Endothelial cell of umbilical vein (primary cell): ENCODE data around the gene NFYC. TPM values are rescaled to one million over a fixed set of nuclear protein-coding genes. Genes with fewer than 3 reads are reported as not detected.

Experiments used
- BruUV-seq: library from RNA; stranded (reverse); fragments of 400-500 nt; replicated peaks from 2 replicates; lab custom pipeline; 2021; lab: Mats Ljungman, UMichigan
- CTCF ChIA-PET: fragments of 300-600, 350-600 bp; sonication (Branson Sonifier 250); formaldehyde crosslinking; loops from one replicate; lab custom pipeline; 2021; ENCODE audit warnings: antibody characterized with exemption, inconsistent platforms; lab: Charles Lee
- POLR2A ChIA-PET: fragments of 300-600, 350-600 bp; sonication (Branson Sonifier 250); formaldehyde crosslinking; loops from one replicate; lab custom pipeline; 2021; ENCODE audit warnings: antibody characterized with exemption, inconsistent platforms; lab: Charles Lee
- DNase-seq: peaks from one replicate; pipeline ENCODE4 v3.0.0-alpha.2; 2011; ENCODE audit warnings: low read depth, low spot score
- FAIRE-seq: peaks from 2 replicates; lab custom pipeline; 2011; peaks lifted over from hg19 to GRCh38; lab: Jason Lieb, UNC
- H2AFZ ChIP-seq: 2 replicates; pipeline ENCODE4 v1.6.0; 2012; ENCODE audit warnings: low read depth, low read length, control low read depth, inconsistent platforms
- H3K27ac ChIP-seq: 2 replicates; pipeline ENCODE4 v1.5.1; 2011; ENCODE audit warnings: low read depth, mild to moderate bottlenecking, control low read depth, low read length, moderate library complexity; ENCODE audit not compliant: insufficient read depth
- H3K27me3 ChIP-seq, 2 experiments: 2 replicates each; pipeline versions ENCODE4 v1.6.0 to v1.6.1; 2011; ENCODE audit warnings: low read length in 2 of 2, mixed read lengths in 1 of 2; ENCODE audit not compliant: control insufficient read depth in 2 of 2, insufficient read depth in 2 of 2
- H3K36me3 ChIP-seq, 2 experiments: 2 replicates in 1 of 2; 3 replicates in 1 of 2; pipeline ENCODE4 v1.5.1; 2011; ENCODE audit warnings: low read length in 2 of 2, mild to moderate bottlenecking in 1 of 2, moderate library complexity in 1 of 2; ENCODE audit not compliant: control insufficient read depth in 2 of 2, insufficient read depth in 2 of 2; ENCODE audit errors: extremely low read depth in 1 of 2
- H3K4me1 ChIP-seq: 3 replicates; pipeline ENCODE4 v1.5.1; 2011; ENCODE audit warnings: mild to moderate bottlenecking, low read length; ENCODE audit not compliant: control insufficient read depth, insufficient read depth; ENCODE audit errors: extremely low read depth
- H3K4me2 ChIP-seq: 2 replicates; pipeline ENCODE4 v1.6.1; 2011; ENCODE audit warnings: low read length, control low read depth, mixed read lengths; ENCODE audit not compliant: insufficient read depth
- H3K4me3 ChIP-seq, 3 experiments: fragments of 200-600 bp in 1 of 3; sonication (generic), shearing (Covaris generic) in 1 of 3; replicated peaks in 1 of 3; 2 replicates each; pipeline ENCODE4 v1.5.1; 2011 to 2016; ENCODE audit warnings: control low read depth in 3 of 3, low read length in 3 of 3, mild to moderate bottlenecking in 2 of 3, inconsistent platforms in 1 of 3, low read depth in 1 of 3, moderate library complexity in 1 of 3; ENCODE audit not compliant: insufficient read depth in 1 of 3
- H3K79me2 ChIP-seq: 2 replicates; pipeline ENCODE4 v1.6.0; 2012; ENCODE audit warnings: low read length, inconsistent platforms; ENCODE audit not compliant: control insufficient read depth, insufficient read depth
- H3K9ac ChIP-seq: replicated peaks from 2 replicates; pipeline ENCODE3; 2011; ENCODE audit warnings: low read length, control low read depth; ENCODE audit not compliant: insufficient read depth; ENCODE audit errors: extremely low read depth
- H3K9me1 ChIP-seq: replicated peaks from 3 replicates; pipeline ENCODE4 v1.6.0; 2011; ENCODE audit warnings: mild to moderate bottlenecking, low read length; ENCODE audit not compliant: control insufficient read depth, insufficient read depth; ENCODE audit errors: extremely low read depth
- H3K9me3 ChIP-seq: replicated peaks from 2 replicates; pipeline ENCODE4 v1.5.1; 2012; ENCODE audit warnings: low read length, inconsistent platforms; ENCODE audit not compliant: control insufficient read depth, insufficient read depth
- H4K20me1 ChIP-seq: replicated peaks from 2 replicates; pipeline ENCODE3; 2011; ENCODE audit warnings: mild to moderate bottlenecking, low read length; ENCODE audit not compliant: control insufficient read depth, insufficient read depth; ENCODE audit errors: extremely low read depth
- FOS ChIP-seq: IDR thresholded peaks from 2 replicates; pipeline ENCODE4 v1.6.1; 2011; ENCODE audit warnings: mild to moderate bottlenecking, low read length, moderate library complexity, borderline replicate concordance; ENCODE audit not compliant: insufficient read depth
- GATA2 ChIP-seq: IDR thresholded peaks from 2 replicates; pipeline ENCODE4 v1.7.0; 2011; ENCODE audit warnings: low read depth, mild to moderate bottlenecking, moderate library complexity, mixed read lengths, low read length; ENCODE audit not compliant: insufficient read length, insufficient read depth
- JUN ChIP-seq: IDR thresholded peaks from 2 replicates; pipeline ENCODE4 v1.6.1; 2011; ENCODE audit warnings: borderline replicate concordance, low read depth; ENCODE audit not compliant: insufficient read length, insufficient read depth
- POLR2A ChIP-seq: IDR thresholded peaks from 2 replicates; pipeline ENCODE4 v1.6.1; 2012; ENCODE audit warnings: low read depth, mild to moderate bottlenecking, control low read depth, low read length
- POLR2AphosphoS5 ChIP-seq: IDR thresholded peaks from 2 replicates; pipeline ENCODE4 v1.6.1; 2012; ENCODE audit warnings: low read depth, mild to moderate bottlenecking, control low read depth, low read length, moderate library complexity; ENCODE audit not compliant: insufficient read depth
- dilution Hi-C: fragments of 300-500 bp; cut with MboI; formaldehyde crosslinking; loops from one replicate; pipeline ENCODE4 v1.15.0; 2019; ENCODE audit warnings: low sequenced_read_pairs; ENCODE audit not compliant: extremely low pct_ligation_motif_present
- intact Hi-C: fragments of 100-400 bp; cut with micrococcal nuclease; formaldehyde crosslinking; loops from one replicate; pipeline ENCODE4 v1.10.0; 2022
- polyA plus RNA-seq, 4 experiments: library from polyadenylated mRNA; depleted of rRNA in 3 of 4; stranded (reverse) in 3 of 4; unstranded in 1 of 4; fragments of >200 nt; gene quantifications; 2 replicates each; pipeline versions ENCODE4 v1.2.1 to v1.2.3, GENCODE V29; 2011 to 2012; ENCODE audit warnings: missing spikeins in 1 of 4
- total RNA-seq: library from RNA; stranded (reverse); gene quantifications from 2 replicates; pipeline ENCODE4 v1.2.3, GENCODE V29; 2021
- TF ChIP-seq, protein P1 (sequence below), 2 donors: IDR thresholded peaks; 1 replicate in 1 of 2; 2 replicates in 1 of 2; pipeline ENCODE4 v1.5.1; 2011; ENCODE audit warnings: low read length in 2 of 2, mild to moderate bottlenecking in 2 of 2, moderate library complexity in 2 of 2, control low read depth in 1 of 2, inconsistent platforms in 1 of 2, low read depth in 1 of 2; ENCODE audit not compliant: insufficient read depth in 1 of 2; ENCODE audit errors: extremely low read depth in 1 of 2

The NFYC gene
- total and polyA plus RNA-seq, 2 donors (not counting 3 experiments of a cell fraction or from before 2014, with no cell fraction given): 51.1 to 81.7 TPM

DNA sequence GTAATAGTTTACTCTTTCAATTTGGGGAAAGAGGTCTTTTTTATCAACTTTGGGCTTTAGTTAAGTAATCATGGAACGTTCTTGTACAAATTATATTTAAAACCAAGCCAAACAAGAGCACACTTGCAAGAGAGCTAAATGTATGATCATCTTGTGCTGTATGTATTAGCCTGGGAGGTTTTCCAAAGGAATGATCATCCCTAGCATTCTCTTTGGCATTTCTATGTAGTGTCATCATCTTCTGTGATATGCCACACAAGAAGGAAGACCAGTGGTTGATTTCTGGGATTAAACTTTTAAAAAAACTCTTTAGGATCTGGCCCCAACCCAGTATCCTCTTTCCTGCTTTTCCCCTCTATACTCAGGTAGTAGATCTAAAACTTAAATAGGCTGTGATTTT is 53.7 kb downstream of the NFYC start:
- dilution Hi-C loops (no loop called here), intact Hi-C loops (no loop called here)
- ChIA-PET POLR2A (no interaction called here), CTCF (interaction anchor here (1.0 to 3.8 kb wide), 2 partner anchors 9 to 29 kb away, joined by 3 to 14 read pairs; no protein-coding TSS in a partner anchor)
- Histone ChIP-seq H3K4me2 (no peak overlapping the region), H3K36me3 (peaks cover 0 to 5% of the 10 kb centered on the region in 2 experiments), H3K9me3 (no peaks in the 10 kb centered on the region), H3K79me2 (no peaks in the 10 kb centered on the region), H3K4me1 (no peaks in the 10 kb centered on the region), H3K9me1 (no peaks in the 10 kb centered on the region), H3K4me3 (no peak overlapping the region), H3K9ac (no peak overlapping the region), H3K27ac (no peak overlapping the region), H2AFZ (no peak overlapping the region), H4K20me1 (no peaks in the 10 kb centered on the region), H3K27me3 (no peaks in the 10 kb centered on the region)
- TF ChIP-seq POLR2A (no peak), JUN (no peak), FOS (no peak), GATA2 (no peak), POLR2AphosphoS5 (no peak)
- TF ChIP-seq, protein P1, sequence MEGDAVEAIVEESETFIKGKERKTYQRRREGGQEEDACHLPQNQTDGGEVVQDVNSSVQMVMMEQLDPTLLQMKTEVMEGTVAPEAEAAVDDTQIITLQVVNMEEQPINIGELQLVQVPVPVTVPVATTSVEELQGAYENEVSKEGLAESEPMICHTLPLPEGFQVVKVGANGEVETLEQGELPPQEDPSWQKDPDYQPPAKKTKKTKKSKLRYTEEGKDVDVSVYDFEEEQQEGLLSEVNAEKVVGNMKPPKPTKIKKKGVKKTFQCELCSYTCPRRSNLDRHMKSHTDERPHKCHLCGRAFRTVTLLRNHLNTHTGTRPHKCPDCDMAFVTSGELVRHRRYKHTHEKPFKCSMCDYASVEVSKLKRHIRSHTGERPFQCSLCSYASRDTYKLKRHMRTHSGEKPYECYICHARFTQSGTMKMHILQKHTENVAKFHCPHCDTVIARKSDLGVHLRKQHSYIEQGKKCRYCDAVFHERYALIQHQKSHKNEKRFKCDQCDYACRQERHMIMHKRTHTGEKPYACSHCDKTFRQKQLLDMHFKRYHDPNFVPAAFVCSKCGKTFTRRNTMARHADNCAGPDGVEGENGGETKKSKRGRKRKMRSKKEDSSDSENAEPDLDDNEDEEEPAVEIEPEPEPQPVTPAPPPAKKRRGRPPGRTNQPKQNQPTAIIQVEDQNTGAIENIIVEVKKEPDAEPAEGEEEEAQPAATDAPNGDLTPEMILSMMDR (IDR thresholded peaks at IDR 0.05; ENCODE audit: extremely low read depth in 1 of 2, insufficient read depth in 1 of 2, low read depth in 1 of 2, low read length in 2 of 2): no peak
- BruUV-seq: no TSS peak
- DNase-seq (no peak), FAIRE-seq (no peak)
